Skeletal muscle tissue (tissue), 4 donors: ENCODE measurements around the gene TPCN1. TPM values are rescaled to one million over a fixed set of nuclear protein-coding genes. Genes with fewer than 3 reads are reported as not detected.
"Not testable (repeated sequence)": the region's sequence is repeated elsewhere in the genome, so short reads cannot be mapped to it uniquely, and the experiment has no call there.

ENCODE experiments used
- H3K27ac ChIP-seq: one replicate; pipeline ENCODE4 v1.7.0; 2013; ENCODE audit warnings: mild to moderate bottlenecking, low read depth, low read length, inconsistent platforms
- H3K27me3 ChIP-seq, 3 donors: one replicate each; pipeline ENCODE4 v1.7.0; 2013; ENCODE audit warnings: low read length in 3 of 3; ENCODE audit not compliant: control insufficient read depth in 3 of 3, insufficient read depth in 3 of 3
- H3K36me3 ChIP-seq, 3 donors: one replicate each; pipeline ENCODE4 v1.7.0; 2013; ENCODE audit warnings: low read length in 3 of 3; ENCODE audit not compliant: control insufficient read depth in 3 of 3, insufficient read depth in 3 of 3
- H3K4me1 ChIP-seq, 3 donors: one replicate each; pipeline ENCODE4 v1.7.0; 2013; ENCODE audit warnings: low read length in 3 of 3, mild to moderate bottlenecking in 3 of 3; ENCODE audit not compliant: control insufficient read depth in 3 of 3, insufficient read depth in 3 of 3
- H3K4me3 ChIP-seq, 3 donors: one replicate each; pipeline ENCODE4 v1.7.0; 2013; ENCODE audit warnings: low read length in 3 of 3
- H3K9ac ChIP-seq, 3 donors: one replicate each; pipeline ENCODE4 v1.7.0; 2013; ENCODE audit warnings: low read length in 3 of 3, mild to moderate bottlenecking in 3 of 3, moderate library complexity in 2 of 3, low read depth in 1 of 3
- H3K9me3 ChIP-seq, 3 donors: one replicate each; pipeline ENCODE4 v1.7.0; 2013; ENCODE audit warnings: low read length in 3 of 3; ENCODE audit not compliant: control insufficient read depth in 3 of 3
- total RNA-seq: library from RNA; depleted of rRNA; stranded (reverse); fragments of >200 nt; gene quantifications from one replicate; pipeline ENCODE4 v1.2.3, GENCODE V29; 2014
- donor health status: Osteomylitis.

The TPCN1 gene
- total RNA-seq, 1 donor from 2014 or later = 11.0 TPM

- Histone ChIP-seq H3K4me3 (no peak overlapping the region), H3K4me1 (peaks cover 7 to 22% (median 20%) of the 10 kb centered on the region in 3 donors), H3K27ac (peak overlapping the region; percentile 42), H3K27me3 (no peaks in the 10 kb centered on the region), H3K36me3 (no peaks in the 10 kb centered on the region), H3K9me3 (no peaks in the 10 kb centered on the region), H3K9ac (peak overlapping the region in 1 of 3 donors; percentile 3)
Observed at GRCh38 chr12:113203852-113204760, 17.2 kb upstream of the TPCN1 start.

GRCh38 chr12:113204804-113205203 is 16.5 kb upstream of the TPCN1 start:
- peak overlapping the region; percentile 42 for H3K27ac ChIP-seq

GRCh38 chr12:113206802-113207201 is 14.5 kb upstream of the TPCN1 start:
- H3K4me1 ChIP-seq = peaks cover 7 to 14% (median 12%) of the 10 kb centered on the region in 3 donors
- not testable (repeated sequence) for H3K27me3 ChIP-seq, H3K27ac ChIP-seq, H3K36me3 ChIP-seq, H3K9me3 ChIP-seq, H3K9ac ChIP-seq, H3K4me3 ChIP-seq

More at GRCh38 chr12:113204804-113205203, 16.5 kb upstream of the TPCN1 start:
- Histone ChIP-seq H3K27me3 (no peaks in the 10 kb centered on the region), H3K36me3 (no peaks in the 10 kb centered on the region), H3K4me3 (no peak overlapping the region), H3K9ac (peak overlapping the region in 1 of 3 donors; percentile 3), H3K9me3 (no peaks in the 10 kb centered on the region), H3K4me1 (peaks cover 7 to 25% (median 20%) of the 10 kb centered on the region in 3 donors)

- Histone ChIP-seq H3K9me3 (no peaks in the 10 kb centered on the region), H3K27me3 (no peaks in the 10 kb centered on the region), H3K27ac (peak overlapping the region; percentile 72), H3K4me1 (peaks cover 7 to 13% (median 9%) of the 10 kb centered on the region in 3 donors), H3K36me3 (no peaks in the 10 kb centered on the region), H3K4me3 (peak overlapping the region in 1 of 3 donors; percentile 6), H3K9ac (no peak overlapping the region)
Observed at GRCh38 chr12:113207613-113208040, 13.6 kb upstream of the TPCN1 start.

GRCh38 chr12:113208041-113208934 is 13.0 kb upstream of the TPCN1 start:
- Histone ChIP-seq H3K27me3 (no peaks in the 10 kb centered on the region), H3K27ac (peak overlapping the region; percentile 72), H3K9ac (no peak overlapping the region), H3K4me1 (peaks cover 7 to 13% (median 9%) of the 10 kb centered on the region in 3 donors), H3K36me3 (no peaks in the 10 kb centered on the region), H3K9me3 (no peaks in the 10 kb centered on the region), H3K4me3 (no peak overlapping the region)

GRCh38 chr12:113211160-113211559 is 10.1 kb upstream of the TPCN1 start:
- Histone ChIP-seq H3K36me3 (no peaks in the 10 kb centered on the region), H3K9ac (no peak overlapping the region), H3K4me1 (peaks cover 0 to 10% (median 5%) of the 10 kb centered on the region in 3 donors), H3K9me3 (no peaks in the 10 kb centered on the region), H3K4me3 (no peak overlapping the region), H3K27ac (no peak overlapping the region), H3K27me3 (no peaks in the 10 kb centered on the region)

- peaks cover 0 to 10% (median 0%) of the 10 kb centered on the region in 3 donors for H3K4me1 ChIP-seq
- no peaks in the 10 kb centered on the region for H3K27me3 ChIP-seq
- H3K4me3 ChIP-seq = no peak overlapping the region
- no peak overlapping the region for H3K9ac ChIP-seq
- no peaks in the 10 kb centered on the region for H3K9me3 ChIP-seq
- H3K36me3 ChIP-seq = no peaks in the 10 kb centered on the region
- H3K27ac ChIP-seq = peak overlapping the region; percentile 58
Observed at GRCh38 chr12:113214895-113215400, 6.3 kb upstream of the TPCN1 start.

GRCh38 chr12:113216027-113216426 is 5.2 kb upstream of the TPCN1 start:
- no peaks in the 10 kb centered on the region for H3K9me3 ChIP-seq
- H3K27ac ChIP-seq = no peak overlapping the region
- no peak overlapping the region for H3K9ac ChIP-seq
- no peaks in the 10 kb centered on the region for H3K36me3 ChIP-seq
- no peak overlapping the region for H3K4me3 ChIP-seq
- no peaks in the 10 kb centered on the region for H3K27me3 ChIP-seq
- peaks cover 4 to 17% (median 5%) of the 10 kb centered on the region in 3 donors for H3K4me1 ChIP-seq

GRCh38 chr12:113220593-113221180 is 577 bp upstream of the TPCN1 start:
- H3K4me3 ChIP-seq = peak overlapping the region; percentile 66 to 88 (median 84)
- H3K9ac ChIP-seq = peak overlapping the region; percentile 55 to 82 (median 63)
- H3K9me3 ChIP-seq = no peaks in the 10 kb centered on the region
- peak overlapping the region; percentile 72 for H3K27ac ChIP-seq
- no peaks in the 10 kb centered on the region for H3K36me3 ChIP-seq
- peaks cover 22 to 29% (median 28%) of the 10 kb centered on the region in 3 donors for H3K4me1 ChIP-seq
- H3K27me3 ChIP-seq = no peaks in the 10 kb centered on the region
